Cerebellar cortex (tissue), 1 donor: ENCODE data around the gene B3GAT1.
"Not testable (repeated sequence)": the region's sequence is repeated elsewhere in the genome, so short reads cannot be mapped to it uniquely, and the experiment has no call there.

Experiments used
- DNase-seq: peaks from one replicate; pipeline ENCODE4 v3.0.0-alpha.2; 2015; ENCODE audit warnings: low spot score

Gene B3GAT1

GRCh38 chr11:134412203-134413042 is at the start of gene B3GAT1:
TSS of gene B3GAT1 (minus strand) at chr11:134412242. CDS start at chr11:134387659, 24,583 bp downstream.
- DNase-seq, result no peak

- no peak for DNase-seq
Observed at GRCh38 chr11:134461621-134462020, 49.6 kb upstream of the B3GAT1 start.

GRCh38 chr11:134460881-134461280 is 48.8 kb upstream of the B3GAT1 start:
- no peak for DNase-seq

GRCh38 chr11:134460062-134460561 is 48.1 kb upstream of the B3GAT1 start:
- DNase-seq, result no peak

GRCh38 chr11:134459246-134460061 is 47.4 kb upstream of the B3GAT1 start:
- no peak for DNase-seq

DNA sequence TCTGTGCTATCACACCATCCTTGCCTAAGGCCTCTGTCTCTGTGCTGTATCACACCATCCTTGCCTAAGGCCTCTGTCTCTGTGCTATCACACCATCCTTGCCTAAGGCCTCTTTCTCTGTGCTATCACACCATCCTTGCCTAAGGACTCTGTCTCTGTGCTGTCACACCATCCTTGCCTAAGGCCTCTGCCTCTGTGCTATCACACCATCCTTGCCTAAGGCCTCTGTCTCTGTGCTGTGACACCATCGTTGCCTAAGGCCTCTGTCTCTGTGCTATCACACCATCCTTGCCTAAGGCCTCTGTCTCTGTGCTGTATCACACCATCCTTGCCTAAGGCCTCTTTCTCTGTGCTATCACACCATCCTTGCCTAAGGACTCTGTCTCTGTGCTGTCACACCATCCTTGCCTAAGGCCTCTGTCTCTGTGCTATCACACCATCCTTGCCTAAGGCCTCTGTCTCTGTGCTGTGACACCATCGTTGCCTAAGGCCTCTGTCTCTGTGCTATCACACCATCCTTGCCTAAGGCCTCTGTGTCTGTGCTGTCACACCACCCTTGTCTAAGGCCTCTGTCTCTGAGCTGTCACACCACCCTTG is 45.5 kb upstream of the B3GAT1 start:
- not testable (repeated sequence) for DNase-seq

- DNase-seq, result no peak
Observed at GRCh38 chr11:134455516-134455915, 43.5 kb upstream of the B3GAT1 start.

- DNase-seq, result no peak
Observed at GRCh38 chr11:134454146-134454690, 42.2 kb upstream of the B3GAT1 start.

- DNase-seq, result no peak
Observed at GRCh38 chr11:134453441-134453840, 41.4 kb upstream of the B3GAT1 start.

DNA sequence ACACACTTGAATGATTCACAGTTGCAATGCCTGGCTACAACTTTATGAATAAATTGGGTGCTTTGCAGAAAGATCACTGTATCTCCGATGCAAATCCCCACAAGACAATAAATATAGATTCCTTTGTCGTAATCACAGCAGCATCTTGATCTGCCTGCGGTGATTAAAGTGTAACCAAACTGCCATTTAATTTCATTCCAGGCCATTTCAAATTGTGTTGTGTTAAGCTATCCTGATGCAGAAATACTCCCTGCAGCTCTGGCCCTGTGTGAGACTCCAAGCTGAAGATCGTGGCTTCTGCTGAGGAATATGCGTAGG is 40.8 kb upstream of the B3GAT1 start:
- DNase-seq, result no peak

- DNase-seq, result peak; percentile 42
Observed at GRCh38 chr11:134452026-134452837, 40.2 kb upstream of the B3GAT1 start.

DNA sequence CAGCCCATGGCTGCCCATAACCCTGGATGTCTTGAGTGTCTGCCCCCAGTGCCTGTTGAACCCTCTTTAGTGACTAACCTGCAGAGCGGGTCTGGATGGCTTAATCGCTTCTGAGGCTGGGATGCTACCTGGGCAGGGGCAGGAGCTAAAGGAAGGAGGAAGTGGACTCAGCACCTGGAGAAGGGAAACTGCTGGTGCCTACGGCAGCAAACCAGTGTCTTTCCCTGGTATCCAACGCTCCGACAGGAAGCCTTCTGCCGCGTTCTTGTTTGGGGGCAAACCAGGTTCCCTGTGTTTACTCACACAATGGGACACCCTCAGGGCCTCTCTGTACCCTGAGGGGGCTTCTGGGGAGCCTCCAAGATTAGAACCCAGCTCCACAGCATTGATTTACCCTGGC is 38.1 kb upstream of the B3GAT1 start:
- no peak for DNase-seq

- no peak for DNase-seq
Observed at GRCh38 chr11:134449713-134450112, 37.7 kb upstream of the B3GAT1 start.

DNA sequence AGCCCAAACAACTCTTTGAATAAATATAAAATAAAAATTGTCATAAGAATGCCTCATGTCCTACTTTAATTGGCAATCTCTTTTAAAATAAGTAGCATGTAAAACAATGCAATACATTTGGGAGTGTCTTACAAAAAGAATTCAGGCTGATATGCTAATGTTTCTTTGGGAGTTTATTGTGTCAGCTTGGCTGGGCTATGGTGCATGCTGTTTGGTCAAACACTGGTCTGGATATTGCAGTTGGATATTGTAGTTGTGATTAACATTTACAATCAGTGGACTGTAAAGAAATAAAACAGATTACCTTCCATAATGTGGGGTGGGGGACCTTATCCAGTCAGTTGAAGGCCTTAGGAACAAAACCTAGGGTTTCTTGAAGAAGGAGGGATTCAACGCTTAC is 37.0 kb upstream of the B3GAT1 start:
- no peak for DNase-seq

GRCh38 chr11:134447696-134448095 is 35.7 kb upstream of the B3GAT1 start:
- no peak for DNase-seq

DNA sequence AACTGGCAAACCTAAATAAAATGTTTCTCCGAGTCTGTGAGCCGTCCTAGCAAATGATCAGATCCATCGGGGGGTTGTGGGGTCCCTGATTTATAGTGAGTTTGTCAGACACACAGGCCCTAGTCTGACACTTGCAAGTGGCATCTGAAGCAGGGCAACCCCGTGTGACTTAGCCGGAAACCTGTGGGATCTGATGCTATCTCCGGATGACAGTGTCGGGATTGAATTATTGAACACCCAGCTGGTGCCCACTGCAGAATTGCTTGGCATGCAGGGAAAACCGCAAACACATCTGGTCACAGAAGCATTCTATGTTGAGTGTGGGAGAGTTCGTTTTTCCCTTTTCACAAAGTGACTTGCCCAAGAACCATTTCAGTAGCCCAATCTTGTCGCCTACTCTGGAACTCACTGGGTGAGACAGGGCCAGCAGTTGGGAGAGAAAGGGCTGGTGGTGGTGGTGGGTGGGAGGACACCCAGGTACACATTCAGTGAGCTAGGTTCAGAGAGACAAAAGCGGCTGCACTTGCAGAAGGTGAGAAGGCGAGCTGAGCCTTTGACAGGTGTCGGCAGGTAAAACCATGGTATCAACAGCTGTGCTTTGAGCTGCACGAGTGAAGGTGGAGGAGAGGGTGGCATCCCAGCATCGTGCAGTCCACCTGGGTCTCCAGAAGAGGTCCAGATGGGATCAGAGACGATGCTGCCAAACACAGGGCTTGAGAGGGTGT is 33.7 kb upstream of the B3GAT1 start:
- no peak for DNase-seq

- not testable (repeated sequence) for DNase-seq
Observed at GRCh38 chr11:134444160-134445108, 32.4 kb upstream of the B3GAT1 start.

DNA sequence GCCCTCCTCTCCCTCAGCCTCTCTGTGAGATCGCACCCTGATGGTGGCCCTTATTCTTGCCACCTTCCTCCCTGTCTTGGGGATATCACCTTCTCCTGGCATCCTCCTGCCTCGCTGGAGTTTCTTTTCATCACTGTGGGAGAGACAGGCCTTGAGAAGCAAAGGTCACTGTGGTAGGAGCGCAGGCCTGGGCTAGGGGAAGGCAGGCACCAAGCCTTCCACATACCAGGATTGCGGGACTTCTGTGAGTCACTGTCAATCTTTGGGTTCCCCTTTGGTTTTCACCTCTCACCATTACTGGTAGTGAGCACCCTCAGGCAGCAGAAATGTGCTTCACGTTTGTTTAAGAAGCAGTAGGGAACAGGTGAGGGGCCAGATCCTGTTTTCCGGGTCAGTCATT is 31.2 kb upstream of the B3GAT1 start:
- no peak for DNase-seq

GRCh38 chr11:134442246-134442645 is 30.2 kb upstream of the B3GAT1 start:
- DNase-seq, result no peak

DNA sequence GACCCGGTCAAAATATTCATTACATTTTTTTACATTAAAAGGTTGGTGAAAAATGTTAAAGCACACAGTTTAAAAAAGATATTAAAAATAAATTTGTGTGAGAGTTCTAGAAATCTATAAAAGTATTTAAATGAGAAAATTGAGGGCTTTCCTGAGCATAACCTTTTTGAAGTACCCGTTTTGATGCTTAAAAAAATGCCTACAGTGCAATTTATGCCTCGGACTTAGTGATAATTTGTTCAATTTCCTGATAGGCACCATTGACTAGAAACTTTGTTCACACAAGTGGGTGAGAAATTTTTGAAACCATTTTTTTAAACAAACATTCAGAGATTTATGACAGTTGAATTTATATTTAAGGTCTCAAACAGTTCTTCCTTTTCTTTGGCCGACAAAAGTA is 29.7 kb upstream of the B3GAT1 start:
- no peak for DNase-seq
